ENCODE data around the gene TEP1.
"Not testable (repeated sequence)": the region's sequence is repeated elsewhere in the genome, so short reads cannot be mapped to it uniquely, and the experiment has no call there.

TEP1 gene

DNA sequence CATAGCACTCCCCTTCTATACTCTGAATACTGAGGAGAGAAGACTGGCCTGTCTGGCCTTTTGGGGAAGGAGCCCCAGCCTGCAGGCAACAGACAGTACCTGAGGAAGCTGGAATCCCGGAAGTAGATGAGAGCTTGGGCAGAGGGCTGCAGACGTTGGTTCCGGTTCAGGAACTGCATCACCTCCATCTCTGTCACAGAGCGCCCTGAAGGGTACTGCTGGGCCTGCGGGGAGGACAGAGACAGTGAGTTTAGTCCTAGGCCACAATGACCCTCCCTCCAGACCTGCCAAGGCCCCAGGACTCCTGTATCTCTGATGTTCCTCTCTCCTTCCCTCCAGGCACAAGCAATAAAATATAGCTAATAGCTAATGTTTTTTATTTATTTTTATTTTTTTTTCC lies 28.4 kb downstream of the TEP1 start:
- DNase-seq = no peak

DNA sequence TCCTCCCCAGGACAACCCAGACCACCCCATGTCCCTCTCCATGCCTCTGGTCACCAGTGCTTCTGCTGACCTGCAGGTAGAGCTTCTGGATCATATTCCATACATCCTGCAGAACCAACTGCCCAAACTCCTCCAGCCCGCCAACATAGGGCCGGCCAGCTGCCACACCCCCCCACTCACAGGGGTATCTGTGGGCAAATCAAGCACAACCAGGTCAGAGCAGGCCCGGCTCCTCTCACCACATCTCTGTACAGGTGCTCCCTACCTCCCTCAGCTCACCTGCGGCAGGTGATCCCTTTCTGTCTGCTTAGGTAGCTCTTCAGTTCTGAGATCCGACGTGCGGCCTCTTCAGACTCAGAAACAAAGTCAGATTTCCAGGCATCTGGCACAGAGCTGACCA lies 29.0 kb downstream of the TEP1 start:
- no peak for DNase-seq

DNA sequence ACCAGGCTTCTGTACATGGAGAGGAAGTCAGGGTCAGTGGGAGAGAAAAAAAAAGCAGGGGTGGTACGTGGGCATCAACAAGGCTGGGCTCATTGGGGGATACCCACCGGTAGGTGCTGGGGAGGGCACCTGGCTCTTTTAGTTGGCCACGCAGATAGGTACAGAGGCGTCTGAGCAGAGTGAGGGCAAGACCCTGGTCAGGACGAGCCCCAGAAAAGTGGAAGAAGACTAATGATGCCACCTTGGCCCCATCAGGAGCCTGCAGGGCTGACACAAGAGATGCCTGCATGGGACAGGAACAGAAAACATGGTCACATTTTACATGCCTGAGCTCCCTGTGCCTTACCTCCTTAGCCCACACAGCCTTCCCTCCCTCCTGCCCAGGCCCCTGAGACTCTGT lies 29.7 kb downstream of the TEP1 start:
- no peak for DNase-seq

DNA sequence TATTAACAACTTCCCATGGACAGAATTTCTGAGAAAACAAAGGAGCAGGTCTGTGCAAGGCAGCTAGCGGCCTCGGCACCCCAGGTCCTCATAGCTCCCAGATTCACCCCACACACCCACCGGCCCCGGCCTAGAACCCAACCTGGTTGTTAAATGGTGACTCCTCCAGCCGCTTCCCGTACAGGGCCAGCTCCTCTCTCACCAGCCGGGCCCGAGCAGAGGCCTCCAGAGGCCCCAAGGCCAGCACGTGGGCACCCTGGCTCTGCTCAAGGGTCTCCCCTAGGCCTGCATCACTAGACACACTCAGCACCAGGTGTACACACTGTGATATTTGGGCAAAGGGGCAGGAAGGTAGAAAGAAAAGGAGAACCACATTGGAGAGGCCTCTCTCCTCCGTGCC lies 30.3 kb downstream of the TEP1 start:
- DNase-seq = no peak

DNA sequence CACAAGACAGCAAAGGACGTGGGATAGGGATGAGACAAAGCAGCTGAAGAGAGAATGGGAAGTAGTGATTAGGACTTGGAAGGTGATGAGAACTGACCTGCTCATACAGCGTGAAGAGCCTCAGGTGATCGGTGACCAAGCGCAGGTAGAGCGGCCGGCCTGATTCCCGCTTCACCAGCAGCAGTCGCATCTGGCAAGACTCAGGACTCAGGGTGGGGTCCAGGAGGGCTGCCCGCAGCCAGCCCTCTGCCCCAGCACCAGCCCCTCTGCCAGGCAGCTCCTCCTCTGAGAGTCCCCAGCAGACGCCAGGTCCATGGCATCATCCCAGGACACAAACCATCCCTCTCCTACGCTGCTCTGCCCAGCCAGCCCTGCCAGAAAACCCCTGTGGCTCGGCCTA lies 30.8 kb downstream of the TEP1 start:
- no peak for DNase-seq

DNA sequence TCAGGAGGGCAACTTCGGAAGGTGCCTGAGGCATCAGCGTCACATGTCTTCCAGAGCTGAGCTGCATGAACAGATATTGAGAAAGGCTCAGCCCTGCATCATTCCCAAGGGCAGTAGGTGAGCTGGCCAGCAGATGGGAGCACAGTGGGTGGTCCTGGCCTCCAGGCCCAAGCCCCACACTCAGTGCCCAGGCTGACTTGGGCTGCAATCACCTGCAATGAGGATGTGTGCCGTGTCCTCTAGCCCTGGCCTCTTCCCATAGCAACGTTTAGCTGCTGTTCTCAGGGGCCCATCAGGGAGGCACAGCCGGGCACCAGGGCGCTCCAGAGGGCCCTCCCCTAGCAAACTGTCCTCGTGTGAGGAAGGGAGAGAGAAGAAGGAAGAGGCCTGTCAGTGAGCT lies 32.0 kb downstream of the TEP1 start:
- DNase-seq = no peak

DNA sequence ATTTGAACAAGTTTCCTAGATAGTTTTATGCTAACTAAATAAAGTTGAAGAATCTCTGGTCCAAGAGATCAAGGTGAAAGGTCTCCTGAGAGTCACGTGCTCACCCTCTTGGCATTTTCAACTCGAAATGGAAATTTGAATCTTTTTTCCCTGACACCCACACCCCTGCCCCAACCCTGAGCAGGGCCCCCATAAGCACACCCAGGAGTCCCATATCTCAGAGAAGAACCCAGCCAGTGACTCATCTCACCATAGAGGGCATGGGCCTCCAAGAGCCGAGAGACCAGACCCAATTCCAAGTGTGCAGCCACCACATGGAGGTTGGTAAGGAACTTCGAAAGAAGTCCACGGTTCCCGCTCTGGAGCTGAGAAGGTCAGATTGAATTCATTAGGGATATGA lies 32.6 kb downstream of the TEP1 start:
- no peak for DNase-seq

DNA sequence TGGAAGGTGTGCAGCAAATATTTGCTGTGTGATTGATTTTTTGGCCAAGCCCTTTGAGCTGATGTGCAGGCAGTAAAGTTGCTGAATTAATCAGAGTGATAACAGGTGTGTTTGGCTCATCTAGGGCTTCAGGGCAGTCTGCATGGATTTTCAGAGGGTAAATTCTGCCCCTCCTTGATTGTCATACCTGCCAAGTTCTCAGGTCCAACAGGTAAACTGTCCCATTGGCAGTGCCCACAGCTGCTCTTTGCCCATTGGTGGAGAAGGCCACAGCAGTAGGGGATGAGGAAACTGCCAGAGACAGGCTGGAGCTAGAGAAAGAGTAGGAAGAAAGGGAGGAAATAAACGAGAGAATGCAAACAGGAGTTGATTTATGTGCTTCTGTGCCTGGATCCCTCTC lies 33.6 kb downstream of the TEP1 start:
- DNase-seq = no peak

DNA sequence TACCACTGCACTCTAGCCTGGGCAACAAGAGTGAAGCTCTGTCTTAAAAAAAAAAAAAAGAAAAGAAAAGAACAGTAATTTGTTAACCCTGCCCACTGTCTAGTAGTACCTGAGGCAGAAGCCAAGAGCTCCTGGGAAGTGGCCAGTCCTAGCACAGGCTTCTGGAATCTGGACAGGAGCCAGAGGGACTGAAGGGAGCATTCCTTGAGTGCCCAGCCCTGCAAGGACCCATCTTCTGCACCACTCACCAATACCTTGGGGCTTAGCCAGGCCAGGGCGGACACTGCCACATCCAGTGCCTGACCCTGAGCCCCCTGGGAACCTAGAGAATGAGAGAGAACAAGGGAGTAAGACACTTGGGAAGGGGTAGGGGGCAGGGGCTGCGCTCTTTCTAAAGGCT lies 36.1 kb downstream of the TEP1 start:
- no peak for DNase-seq

DNA sequence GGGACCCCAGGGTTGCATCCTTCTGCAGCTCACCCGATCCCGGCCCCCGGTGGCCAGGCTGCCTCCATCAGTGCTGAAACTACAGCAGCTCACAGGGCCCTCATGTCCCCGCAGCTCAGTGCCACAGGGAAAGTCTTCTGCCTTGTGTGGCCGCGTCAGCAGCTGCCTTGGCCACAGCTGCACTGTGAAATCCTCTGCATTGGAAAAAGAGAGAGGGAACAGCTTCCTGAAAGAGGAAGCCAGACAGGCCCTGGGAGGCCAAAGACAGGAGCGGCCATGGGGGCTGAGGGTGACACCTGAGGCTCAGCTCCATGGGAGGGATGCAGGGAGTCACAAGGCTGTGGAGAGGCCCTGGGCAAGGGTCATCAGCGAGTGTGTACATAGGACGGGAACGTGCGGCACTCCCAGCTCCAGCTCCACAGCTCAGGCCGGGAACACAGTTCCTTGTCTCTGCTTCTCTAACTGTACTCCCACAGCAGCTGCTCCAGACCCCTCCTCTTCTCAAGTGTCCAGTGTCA lies 37.2 kb downstream of the TEP1 start:
- no peak for DNase-seq

DNA sequence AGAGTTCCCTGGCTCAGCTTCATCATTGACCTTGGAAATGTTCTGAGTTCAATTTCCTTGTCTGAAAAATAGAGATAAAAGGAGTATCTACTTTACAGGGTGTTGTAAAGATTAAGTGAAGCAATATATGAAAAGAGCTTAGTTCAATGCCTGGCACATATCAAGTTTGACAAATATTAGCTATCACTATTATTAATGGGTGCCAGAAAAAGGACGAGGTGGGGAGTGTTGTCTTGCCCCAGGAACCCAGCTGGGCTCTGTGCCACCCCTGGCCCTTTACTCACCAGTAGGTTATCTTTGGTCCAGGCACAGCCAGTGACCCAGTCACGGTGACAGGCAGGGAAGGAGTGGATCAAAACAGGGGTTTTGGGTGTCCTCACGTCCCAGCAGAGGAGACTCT lies 37.8 kb downstream of the TEP1 start:
- DNase-seq = no peak

DNA sequence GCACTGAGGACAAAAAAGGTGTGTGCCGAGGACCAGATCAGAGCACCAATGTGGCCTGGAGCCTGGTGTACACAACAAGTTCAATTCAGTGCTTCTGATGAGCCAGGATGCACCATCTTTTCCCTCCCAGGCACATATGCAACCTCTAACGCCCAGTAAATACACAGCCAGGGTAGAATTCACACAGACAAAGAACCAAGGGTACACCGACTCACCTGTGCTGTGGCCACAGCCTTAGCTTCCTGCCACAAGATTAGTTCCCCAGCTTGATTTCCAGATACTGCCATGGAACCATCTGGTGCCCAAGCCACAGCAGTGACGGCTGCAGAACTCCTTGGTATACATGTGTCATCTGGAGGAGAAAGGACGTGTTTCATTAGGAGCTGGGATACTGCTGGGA lies 40.5 kb downstream of the TEP1 start:
- DNase-seq = no peak

DNA sequence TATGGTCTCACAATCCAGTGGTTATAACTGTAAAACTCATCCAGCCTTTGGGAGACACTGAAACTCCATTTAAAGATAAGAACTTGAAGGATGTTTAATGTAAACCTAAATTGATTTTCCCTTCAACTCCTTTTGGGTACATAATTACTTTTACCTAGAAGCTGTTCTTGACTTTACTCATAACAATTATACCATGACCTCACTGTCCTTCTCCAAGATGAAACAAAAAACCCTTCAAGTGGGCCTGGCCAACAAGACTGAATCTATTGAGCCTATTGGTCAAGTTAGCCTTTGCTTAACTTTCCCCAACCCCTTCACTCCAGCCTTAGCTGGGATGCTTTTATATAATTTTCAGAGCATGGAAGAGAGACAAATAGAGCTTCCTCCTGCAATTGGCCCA lies 47.4 kb downstream of the TEP1 start:
- no peak for DNase-seq

DNA sequence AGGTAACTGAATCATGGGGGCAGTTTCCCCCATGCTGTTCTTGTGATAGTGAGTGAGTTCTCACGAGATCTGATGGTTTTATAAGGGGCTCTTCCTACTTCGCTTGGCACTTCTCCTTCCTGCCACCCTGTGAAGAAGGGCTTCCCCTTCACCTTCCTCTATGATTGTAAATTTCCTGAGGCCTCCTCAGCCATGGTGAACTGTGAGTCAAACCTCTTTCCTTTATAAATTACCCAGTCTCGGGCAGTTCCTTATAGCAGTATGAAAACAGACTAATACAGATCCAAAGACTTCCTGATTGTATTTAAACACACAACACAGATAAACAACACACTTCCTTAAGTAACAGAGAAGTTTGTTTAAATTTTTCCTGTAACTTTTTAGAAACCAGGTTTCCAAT lies 54.8 kb downstream of the TEP1 start:
- DNase-seq = not testable (repeated sequence)

DNA sequence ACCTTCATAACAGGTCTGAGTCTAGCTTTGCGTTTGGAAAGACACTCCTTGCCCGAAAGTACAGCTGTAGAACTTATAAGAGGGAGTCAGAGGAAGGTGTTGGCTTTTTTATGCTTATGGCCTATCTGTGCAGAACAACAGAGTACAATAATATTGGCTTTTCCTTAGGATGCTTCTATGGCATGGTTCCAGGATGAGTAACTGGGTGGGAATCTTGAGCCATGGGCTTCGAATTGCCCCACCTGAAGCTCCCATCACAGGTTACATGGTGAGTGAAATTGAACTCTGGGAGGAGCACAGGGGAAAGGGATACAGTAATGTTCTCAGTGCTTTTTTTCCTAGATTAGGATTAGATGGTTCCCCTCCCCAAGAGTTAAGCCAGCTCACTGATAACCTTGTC lies 56.9 kb downstream of the TEP1 start:
- DNase-seq = no peak

DNA sequence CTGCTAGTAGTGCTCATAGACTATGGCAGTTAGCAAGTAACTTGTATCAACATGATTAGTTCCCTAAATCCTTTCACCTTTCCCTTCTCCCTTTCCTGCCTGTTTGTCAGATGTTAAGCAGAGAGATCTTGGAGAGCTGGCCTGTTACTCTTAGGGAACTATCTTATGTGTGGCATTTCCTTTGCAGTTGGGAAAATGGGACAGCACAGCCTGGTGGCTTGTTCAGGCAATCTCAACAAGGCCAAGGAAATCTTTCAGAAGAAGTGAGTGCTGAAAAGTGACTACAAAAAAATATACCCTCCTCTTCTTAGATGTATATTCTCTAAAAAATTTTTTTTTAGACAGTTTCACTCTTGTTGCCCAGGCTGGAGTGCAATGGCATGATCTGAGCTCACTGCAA lies 62.4 kb downstream of the TEP1 start:
- DNase-seq = no peak

DNA sequence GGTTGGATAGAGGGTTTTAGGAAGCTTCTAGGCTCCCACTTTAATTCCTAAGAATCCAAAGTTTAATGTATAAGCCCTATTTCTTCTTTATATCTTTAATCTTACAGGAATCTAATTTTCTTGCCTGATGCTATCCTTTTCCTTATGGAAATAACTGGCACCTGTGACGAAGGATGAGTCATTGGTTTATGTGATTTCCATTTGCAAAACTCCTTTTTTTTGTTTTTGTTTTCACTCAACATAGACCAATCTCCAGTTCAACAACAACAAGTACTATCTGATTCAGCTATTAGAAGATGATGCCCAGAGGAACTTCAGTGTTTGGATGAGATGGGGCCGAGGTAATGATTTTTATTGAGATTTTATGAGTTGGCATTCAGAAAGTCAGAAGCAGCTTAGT lies 63.0 kb downstream of the TEP1 start:
- no peak for DNase-seq

DNA sequence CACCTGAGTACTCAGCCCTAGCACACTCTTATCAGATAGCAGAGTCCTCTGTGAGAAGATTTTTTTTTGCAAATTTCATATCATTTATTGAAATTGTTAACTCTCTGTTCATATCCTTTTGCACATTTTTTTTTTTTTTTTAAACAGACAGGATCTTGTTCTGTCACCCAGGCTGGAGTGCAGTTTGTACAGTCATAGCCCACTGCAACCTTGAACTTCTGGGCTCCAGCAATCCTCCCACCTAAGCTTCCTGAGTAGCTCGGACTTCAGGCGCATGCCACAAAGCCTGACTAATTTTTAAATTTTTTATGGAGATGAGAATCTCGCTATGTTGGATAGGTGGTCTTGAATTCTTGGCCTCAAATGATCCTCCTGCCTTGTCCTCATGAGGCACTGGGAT lies 65.6 kb downstream of the TEP1 start:
- DNase-seq = no peak

DNA sequence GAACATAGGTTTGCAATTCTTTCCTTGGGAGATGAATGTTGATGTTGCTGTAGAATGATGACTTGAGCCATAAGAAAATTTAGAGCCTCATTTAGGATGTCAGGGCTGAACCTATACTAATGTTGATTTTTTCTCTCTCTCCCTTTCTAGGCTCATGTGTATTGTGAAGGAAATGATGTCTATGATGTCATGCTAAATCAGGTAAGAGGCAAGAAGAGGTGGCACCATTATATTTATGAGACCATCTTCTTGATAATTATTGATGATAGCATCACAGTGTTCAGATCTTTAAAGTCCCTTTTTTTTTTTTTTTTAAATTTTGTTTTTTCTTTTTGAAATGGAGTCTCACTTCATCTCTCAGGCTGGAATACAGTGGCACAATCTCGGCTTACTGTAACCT lies 66.6 kb downstream of the TEP1 start:
- no peak for DNase-seq

DNA sequence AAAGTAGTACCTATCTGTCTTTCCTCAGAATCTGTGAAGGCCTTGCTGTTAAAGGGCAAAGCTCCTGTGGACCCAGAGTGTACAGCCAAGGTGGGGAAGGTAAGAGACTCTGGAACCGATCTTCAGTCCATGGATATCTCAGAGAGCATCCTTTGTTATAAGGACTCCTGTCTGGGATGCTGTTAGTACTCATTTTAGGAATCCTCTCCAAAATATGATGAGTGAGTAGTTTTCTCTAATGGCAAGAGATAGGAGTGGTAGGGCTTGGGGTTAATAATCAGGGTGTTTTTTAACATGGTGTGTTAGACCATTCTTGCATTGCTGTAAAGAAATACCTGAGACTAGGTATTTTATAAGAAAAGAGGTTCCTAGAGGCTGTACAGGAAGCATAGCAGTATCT lies 67.9 kb downstream of the TEP1 start:
- DNase-seq = no peak

DNA sequence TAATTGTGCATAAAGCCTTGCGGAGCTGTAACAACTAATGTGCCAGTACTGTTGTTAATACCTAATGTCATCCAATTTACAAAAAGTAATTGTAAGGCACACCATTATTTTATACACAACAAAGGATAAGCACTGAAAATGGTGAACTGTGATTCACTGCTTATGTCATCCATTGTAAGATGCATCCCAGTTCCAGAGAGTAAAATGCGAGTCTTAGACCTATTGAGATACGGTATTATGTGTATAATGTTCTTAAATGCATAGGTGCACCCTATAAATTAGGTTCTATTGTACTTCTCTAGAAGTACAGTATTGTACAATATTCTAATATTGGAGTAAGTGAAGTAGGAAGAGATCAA lies 69.5 kb downstream of the TEP1 start:
- DNase-seq = peak; percentile 22

DNA sequence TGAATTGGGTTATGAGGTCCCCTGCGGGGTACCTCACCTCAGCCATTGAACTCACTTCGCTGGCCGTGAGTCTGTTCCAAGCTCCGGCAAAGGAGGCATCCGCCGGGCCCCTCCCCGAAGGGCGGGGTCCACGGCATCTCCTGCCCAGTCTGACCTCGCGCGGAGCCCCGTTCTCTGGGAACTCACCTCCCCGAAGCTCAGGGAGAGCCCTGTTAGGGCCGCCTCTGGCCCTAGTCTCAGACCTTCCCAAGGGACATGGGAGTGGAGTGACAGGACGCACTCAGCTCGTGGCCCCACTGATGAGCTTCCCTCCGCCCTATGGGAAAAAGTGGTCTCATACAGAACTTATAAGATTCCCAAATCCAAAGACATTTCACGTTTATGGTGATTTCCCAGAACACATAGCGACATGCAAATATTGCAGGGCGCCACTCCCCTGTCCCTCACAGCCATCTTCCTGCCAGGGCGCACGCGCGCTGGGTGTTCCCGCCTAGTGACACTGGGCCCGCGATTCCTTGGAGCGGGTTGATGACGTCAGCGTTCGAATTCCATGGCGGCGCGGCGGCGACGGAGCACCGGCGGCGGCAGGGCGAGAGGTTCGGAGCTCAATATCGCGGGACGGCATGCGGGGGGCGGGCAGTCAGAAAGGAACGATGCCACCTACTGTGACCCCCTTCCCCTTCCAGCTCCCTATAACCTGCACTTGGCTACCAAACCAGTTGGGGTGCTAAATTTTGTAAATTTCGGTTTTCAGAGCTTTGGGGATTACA lies 70.0 kb downstream of the TEP1 start, which contains the start of gene PARP2:
Gene PARP2, plus strand, starts transcription at position 544 of the 770 bp plus-strand sequence. Its CDS starts 7 bp downstream, at position 551.
- DNase-seq = peak; percentile 100

DNA sequence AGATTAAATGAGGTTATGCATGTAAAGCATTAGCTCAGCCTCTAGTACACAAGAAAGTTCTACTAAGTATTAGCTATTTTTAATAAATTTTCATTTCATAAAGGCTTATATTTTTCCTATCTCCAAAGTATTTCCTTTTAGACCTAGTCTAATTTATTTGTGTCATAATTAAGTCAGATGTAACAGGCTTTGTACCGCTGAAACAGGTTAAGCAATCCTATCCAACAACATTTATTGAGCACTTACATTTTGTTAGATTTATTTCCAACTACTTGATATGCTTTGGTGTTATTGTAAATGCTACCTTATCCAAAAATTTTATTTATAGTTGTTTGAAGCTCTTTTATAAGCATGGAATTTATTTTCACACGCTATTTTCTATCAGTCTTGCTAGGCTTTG lies 71.7 kb downstream of the TEP1 start:
- no peak for DNase-seq

DNA sequence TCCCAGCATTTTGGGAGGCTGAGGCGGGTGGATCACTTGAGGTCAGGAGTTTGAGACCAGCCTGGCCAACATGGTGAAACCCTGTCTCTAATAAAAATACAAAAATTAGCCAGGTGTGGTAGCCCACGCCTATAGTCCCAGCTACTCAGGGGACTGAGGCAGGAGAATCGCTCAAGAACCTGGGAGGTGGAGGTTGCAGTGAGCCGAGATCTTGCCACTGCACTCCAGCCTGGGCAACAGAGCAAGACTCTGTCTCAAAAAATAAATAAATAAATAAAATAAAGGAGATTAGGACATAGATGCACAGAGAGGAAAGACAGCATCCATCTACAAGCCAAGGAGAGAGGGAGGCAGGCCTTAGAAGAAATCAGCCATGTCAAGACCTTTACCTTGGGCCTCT lies 72.3 kb downstream of the TEP1 start:
- DNase-seq = not testable (repeated sequence)

DNA sequence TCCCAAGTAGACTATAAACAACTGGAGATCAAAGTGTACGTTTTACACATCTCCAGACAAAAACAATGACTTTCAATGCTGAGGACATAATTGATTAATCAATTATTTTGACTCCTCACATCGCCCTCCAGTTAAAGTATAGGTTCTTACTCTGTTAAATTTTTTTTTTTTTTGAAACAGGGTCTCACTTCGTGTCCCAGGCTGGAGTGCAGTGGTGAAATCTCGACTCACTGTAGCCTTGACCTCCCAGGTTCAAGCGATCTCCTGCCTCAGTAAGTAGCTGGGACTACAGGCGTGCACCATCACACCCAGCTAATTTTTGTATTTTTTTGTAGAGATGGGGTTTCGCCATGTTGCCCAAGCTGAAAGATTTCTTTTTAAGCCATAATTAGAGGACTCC lies 79.3 kb downstream of the TEP1 start:
- no peak for DNase-seq

All from kidney glomerular epithelial cell (primary cell).